Dendritic cell treated with granulocyte-macrophage colony-stimulating factor and Interleukin-4, amounts not matched to agents 40 ng/mL and 50 ng/mL, for 4 days (primary cell): Measurements from ENCODE around the gene TBC1D24.
A peak's percentile ranks its signal among the peaks of the same experiment; 100 is the strongest.

Experiments used
- H3K27ac Mint-ChIP-seq: one replicate; pipeline ENCODE4 v1.8.0; 2022; ENCODE audit warnings: mild to moderate bottlenecking, mixed read lengths
- H3K27me3 Mint-ChIP-seq: one replicate; pipeline ENCODE4 v1.8.0; 2022; ENCODE audit warnings: mild to moderate bottlenecking, mixed read lengths
- H3K36me3 Mint-ChIP-seq: one replicate; pipeline ENCODE4 v1.8.0; 2022; ENCODE audit warnings: low read depth, mixed read lengths
- H3K4me1 Mint-ChIP-seq: one replicate; pipeline ENCODE4 v1.8.0; 2022; ENCODE audit warnings: low read depth, mixed read lengths
- H3K4me3 Mint-ChIP-seq: one replicate; pipeline ENCODE4 v1.8.0; 2022; ENCODE audit warnings: mild to moderate bottlenecking, moderate library complexity, mixed read lengths
- H3K9me3 Mint-ChIP-seq: one replicate; pipeline ENCODE4 v1.8.0; 2022; ENCODE audit warnings: mixed read lengths
- intact Hi-C: fragments of 100-400 bp; cut with micrococcal nuclease; formaldehyde crosslinking; loops from one replicate; pipeline ENCODE4 v1.15.0; 2022

Gene TBC1D24

DNA sequence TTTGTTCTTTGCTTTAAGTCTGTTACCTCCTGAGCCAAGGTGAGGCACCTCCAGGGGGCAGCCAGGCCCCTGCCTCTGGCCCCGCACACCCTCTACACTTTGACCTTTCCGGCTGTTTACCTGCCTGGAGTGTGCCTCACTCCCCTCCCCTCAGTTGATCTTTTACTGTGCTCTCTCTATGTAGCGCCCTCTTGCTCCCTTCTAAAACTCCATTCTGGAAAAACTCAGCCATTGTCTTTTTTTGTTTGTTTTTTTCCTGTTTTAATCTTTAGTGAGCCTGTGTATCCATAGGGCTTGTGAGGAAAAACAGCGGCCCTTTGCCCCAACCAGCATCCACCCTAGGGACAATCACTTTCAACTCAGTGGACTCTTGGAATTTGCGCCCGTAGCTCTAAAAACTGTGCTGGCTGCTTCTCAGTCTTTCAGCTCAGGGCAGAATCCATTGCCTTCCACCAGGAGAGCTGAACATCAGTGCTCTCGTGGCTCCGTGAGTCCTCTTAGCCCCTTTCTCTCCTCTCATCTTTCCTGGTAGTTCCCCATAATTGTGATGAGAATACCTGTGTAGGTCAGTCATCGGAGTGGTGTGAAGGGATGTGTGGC lies 49.5 kb downstream of the TBC1D24 start:
- Mint-ChIP-seq H3K27me3 (no peaks in the 10 kb centered on the region), H3K36me3 (peaks cover 97% of the 10 kb centered on the region), H3K27ac (no peak overlapping the region), H3K4me3 (no peak overlapping the region), H3K9me3 (no peaks in the 10 kb centered on the region), H3K4me1 (peaks cover 43% of the 10 kb centered on the region)
- intact Hi-C loops: no loop called here

DNA sequence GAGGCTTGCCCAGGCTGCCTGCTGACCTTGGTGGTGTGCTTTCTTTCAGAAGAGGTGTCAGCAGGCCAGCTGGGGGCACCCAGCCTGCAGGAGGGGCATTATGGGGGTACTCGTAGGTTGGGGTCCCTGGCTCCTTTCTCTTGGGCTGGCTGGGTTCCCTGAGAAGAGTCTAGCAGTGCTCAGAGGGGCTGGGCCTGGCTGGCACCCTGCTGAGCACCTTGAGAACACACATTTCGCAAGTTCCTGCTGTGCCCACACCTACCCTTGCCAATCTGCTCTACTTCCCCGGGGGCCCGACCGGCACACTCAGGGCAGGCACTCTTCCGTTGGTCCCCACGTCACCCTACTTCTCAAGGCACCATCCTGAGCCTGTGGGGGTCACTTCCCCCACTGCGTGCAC lies 51.2 kb downstream of the TBC1D24 start:
- Mint-ChIP-seq H3K9me3 (no peaks in the 10 kb centered on the region), H3K27ac (no peak overlapping the region), H3K36me3 (peaks cover 95% of the 10 kb centered on the region), H3K4me1 (peaks cover 51% of the 10 kb centered on the region), H3K27me3 (no peaks in the 10 kb centered on the region), H3K4me3 (no peak overlapping the region)
- intact Hi-C loops: no loop called here

DNA sequence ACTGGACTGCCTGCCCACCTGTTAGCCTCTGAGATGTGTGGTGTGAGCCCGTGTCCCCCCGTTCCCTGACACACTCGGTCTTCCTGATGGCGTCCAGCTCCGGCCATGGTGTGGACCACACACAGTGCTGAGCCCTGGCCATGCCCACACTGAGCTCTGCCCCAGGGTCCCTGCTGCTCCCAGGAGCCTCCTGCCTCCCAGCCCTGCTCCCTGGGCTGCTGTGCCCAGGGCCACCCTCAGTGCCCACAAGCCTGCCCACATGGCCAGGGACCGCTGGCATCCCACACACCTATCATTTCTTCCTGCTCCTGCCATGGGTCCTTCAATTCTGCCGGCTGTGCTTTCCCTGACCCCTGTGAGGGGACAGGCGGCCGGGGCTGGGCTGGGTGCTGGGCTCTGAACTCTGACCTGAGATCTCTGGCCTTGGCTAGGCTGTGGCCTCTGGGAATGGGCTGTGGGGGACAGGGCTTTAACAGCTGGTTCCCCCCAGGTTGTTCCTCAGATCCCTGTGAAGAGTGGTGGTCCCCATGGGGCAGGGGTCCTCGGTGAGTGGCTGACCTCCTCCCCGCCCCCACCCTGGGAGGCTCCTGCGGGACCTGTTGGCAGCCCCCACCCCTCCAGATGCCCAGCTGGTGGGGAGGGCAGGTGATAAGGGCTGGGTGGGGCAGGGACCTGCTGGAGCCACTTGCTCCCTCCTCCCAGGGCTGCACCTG lies 52.3 kb downstream of the TBC1D24 start:
- Mint-ChIP-seq H3K36me3 (peaks cover 87% of the 10 kb centered on the region), H3K9me3 (no peaks in the 10 kb centered on the region), H3K27me3 (no peaks in the 10 kb centered on the region), H3K27ac (peak overlapping the region; percentile 69), H3K4me1 (peaks cover 48% of the 10 kb centered on the region), H3K4me3 (no peak overlapping the region)
- intact Hi-C loops: no loop called here

- Mint-ChIP-seq H3K27me3 (no peaks in the 10 kb centered on the region), H3K27ac (no peak overlapping the region), H3K4me1 (peaks cover 53% of the 10 kb centered on the region), H3K36me3 (peaks cover 89% of the 10 kb centered on the region), H3K9me3 (no peaks in the 10 kb centered on the region), H3K4me3 (no peak overlapping the region)
- intact Hi-C loops: no loop called here
Observed at GRCh38 chr16:2527784-2528100, 52.8 kb downstream of the TBC1D24 start.

- Mint-ChIP-seq H3K4me3 (no peak overlapping the region), H3K27me3 (no peaks in the 10 kb centered on the region), H3K36me3 (peaks cover 83% of the 10 kb centered on the region), H3K9me3 (no peaks in the 10 kb centered on the region), H3K4me1 (peaks cover 55% of the 10 kb centered on the region), H3K27ac (no peak overlapping the region)
- intact Hi-C loops: no loop called here
Observed at GRCh38 chr16:2528161-2529060, 53.5 kb downstream of the TBC1D24 start.

GRCh38 chr16:2529061-2529931 lies 54.4 kb downstream of the TBC1D24 start:
- H3K4me1 Mint-ChIP-seq: peaks cover 47% of the 10 kb centered on the region
- H3K9me3 Mint-ChIP-seq: no peaks in the 10 kb centered on the region
- H3K27me3 Mint-ChIP-seq: no peaks in the 10 kb centered on the region

DNA sequence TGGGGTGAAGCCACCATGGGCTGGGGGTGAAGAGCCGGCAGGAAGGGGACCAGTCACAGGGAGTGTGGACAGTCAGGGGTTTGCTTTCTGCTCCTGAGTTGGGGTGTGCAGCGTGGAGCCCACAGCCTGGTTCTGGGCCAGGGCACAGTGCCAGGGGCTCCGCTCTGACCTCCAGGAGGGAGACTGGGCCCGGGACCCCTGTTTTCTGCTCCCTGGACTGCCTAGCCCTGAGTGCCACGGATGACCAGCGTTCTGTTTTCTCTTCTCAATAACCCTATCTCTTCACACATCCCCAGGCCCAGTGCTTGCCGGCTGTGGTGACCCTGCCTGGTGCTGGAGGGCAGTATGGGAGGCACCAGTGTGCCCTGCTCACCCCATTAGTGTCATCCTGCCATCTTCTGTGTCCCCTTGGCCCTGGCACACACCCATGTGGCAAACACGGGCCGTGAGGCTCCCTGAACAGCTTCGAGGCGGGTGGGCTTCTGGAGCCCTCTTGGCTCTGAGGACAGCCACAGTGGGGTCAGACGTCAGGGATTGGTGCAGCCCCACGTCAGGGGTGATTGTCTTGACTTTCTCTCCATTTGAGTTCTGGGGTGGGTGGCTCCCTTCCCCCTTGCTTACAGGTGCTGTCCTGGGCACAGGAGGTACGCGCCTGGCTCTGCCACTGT lies 55.2 kb downstream of the TBC1D24 start:
- Mint-ChIP-seq H3K9me3 (no peaks in the 10 kb centered on the region), H3K4me1 (peaks cover 51% of the 10 kb centered on the region), H3K36me3 (peaks cover 66% of the 10 kb centered on the region), H3K27ac (peak overlapping the region; percentile 97), H3K4me3 (no peak overlapping the region), H3K27me3 (no peaks in the 10 kb centered on the region)
- intact Hi-C loops: no loop called here

More at GRCh38 chr16:2529061-2529931, 54.4 kb downstream of the TBC1D24 start:
- Mint-ChIP-seq H3K27ac (peak overlapping the region; percentile 97), H3K4me3 (no peak overlapping the region), H3K36me3 (peaks cover 74% of the 10 kb centered on the region)
- intact Hi-C loops: no loop called here

DNA sequence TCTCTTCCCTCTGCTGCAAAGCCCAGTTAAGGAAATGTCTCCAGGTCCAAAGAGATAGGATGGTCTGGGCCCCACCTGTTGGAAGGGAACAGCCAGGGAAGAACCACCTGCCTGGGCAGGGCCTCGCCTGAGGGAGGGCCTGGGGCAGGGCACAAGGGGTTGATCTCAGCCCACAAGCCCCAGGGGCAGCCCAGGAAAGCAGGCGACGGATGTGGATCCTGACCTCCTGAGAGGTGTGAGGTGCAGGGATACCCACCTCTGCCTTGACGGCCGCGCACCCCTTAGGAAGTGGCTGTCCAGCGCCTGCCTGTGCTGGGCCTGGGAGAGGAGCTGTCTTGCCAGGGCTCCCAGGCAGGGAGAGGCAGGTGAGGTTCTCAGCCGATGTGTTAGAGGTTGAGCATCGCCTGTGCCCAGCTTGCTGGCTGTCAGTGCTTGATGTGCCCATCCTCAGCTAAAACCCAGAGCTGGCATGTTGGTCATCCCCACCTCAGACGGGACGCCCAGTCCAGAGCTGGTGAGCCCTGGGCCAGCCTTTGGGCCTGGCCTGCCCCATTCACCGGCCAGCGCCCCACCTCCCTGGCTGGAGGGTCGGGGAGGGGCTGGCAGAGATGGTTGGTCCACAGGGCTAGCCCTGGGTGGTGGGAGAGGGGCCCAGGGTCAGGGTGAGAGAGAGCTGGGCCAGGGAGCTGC lies 55.8 kb downstream of the TBC1D24 start:
- Mint-ChIP-seq H3K4me3 (peak overlapping the region; percentile 89), H3K4me1 (peaks cover 56% of the 10 kb centered on the region), H3K27ac (peak overlapping the region; percentile 97), H3K27me3 (no peaks in the 10 kb centered on the region), H3K36me3 (peaks cover 59% of the 10 kb centered on the region), H3K9me3 (no peaks in the 10 kb centered on the region)
- intact Hi-C loops: no loop called here

- H3K9me3 Mint-ChIP-seq: no peaks in the 10 kb centered on the region
- intact Hi-C loops: no loop called here
- H3K4me3 Mint-ChIP-seq: peak within 1 kb of the TSS; percentile 89
- H3K36me3 Mint-ChIP-seq: peaks cover 54% of the 10 kb centered on the region
- no peaks in the 10 kb centered on the region for H3K27me3 Mint-ChIP-seq
- H3K4me1 Mint-ChIP-seq: peaks cover 56% of the 10 kb centered on the region
- H3K27ac Mint-ChIP-seq: peak within 1 kb of the TSS; percentile 97
Observed at GRCh38 chr16:2531371-2531695, 56.4 kb downstream of the TBC1D24 start, which contains the start of gene CEMP1. Gene CEMP1 (minus strand): TSS chr16:2531408. CDS start chr16:2531073, 335 bp downstream.

- H3K4me3 Mint-ChIP-seq: peak overlapping the region; percentile 89
- H3K27me3 Mint-ChIP-seq: no peaks in the 10 kb centered on the region
- peaks cover 60% of the 10 kb centered on the region for H3K4me1 Mint-ChIP-seq
- H3K36me3 Mint-ChIP-seq: peaks cover 48% of the 10 kb centered on the region
- no peaks in the 10 kb centered on the region for H3K9me3 Mint-ChIP-seq
- H3K27ac Mint-ChIP-seq: peak overlapping the region; percentile 97
- intact Hi-C loops: no loop called here
Observed at GRCh38 chr16:2531696-2532493, 57.0 kb downstream of the TBC1D24 start.

DNA sequence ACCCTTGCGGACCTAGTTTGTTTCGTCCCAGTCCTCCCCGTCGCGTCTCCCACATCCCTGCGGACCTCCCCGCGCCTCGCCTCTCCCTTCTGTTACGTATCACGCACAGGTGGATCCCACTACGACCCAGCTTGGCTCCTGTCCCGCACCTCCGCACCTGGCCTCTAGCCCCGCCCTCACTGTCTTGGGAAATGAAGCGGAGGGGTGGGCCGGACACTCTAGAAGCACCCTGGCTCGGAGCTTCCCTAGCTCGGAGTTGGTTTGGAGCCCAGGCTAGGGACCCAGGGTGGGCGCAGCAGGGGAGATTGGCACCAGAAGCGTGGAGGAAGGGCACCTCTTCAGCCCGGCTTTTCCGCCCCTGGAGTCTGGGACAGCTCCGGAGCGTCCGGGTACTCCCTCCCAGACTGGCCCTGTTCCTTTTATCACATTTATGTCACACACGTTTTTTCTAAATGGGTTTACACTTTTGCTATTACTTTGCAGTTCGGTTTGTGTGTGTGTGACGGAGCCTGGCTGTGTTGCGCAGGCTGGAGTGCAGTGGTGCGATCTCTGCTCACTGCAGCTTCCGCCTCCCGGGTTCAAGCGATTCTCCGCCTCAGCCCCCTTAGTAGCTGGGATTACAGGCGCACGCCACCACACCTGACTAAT lies 57.7 kb downstream of the TBC1D24 start:
- intact Hi-C loops: no loop called here
- Mint-ChIP-seq H3K9me3 (no peaks in the 10 kb centered on the region), H3K4me1 (peaks cover 60% of the 10 kb centered on the region), H3K4me3 (peak overlapping the region; percentile 89), H3K36me3 (peaks cover 41% of the 10 kb centered on the region), H3K27ac (peak overlapping the region; percentile 97), H3K27me3 (no peaks in the 10 kb centered on the region)
